B cell (primary cell): ENCODE results near the gene LHX5. TPM values are rescaled to one million over a fixed set of nuclear protein-coding genes. Genes with fewer than 3 reads are reported as not detected.

Experiments used
- ATAC-seq: fragments of 200-7000 bp; cut with Tn5 transposase; one replicate; pipeline ENCODE4 v1.10.0; 2021; ENCODE audit warnings: low read depth, mild to moderate bottlenecking, moderate number of reproducible peaks, moderate library complexity
- CTCF ChIA-PET: fragments of 350-600 bp; sonication (Branson Sonifier 250); formaldehyde crosslinking; loops from one replicate; lab custom pipeline; 2021; ENCODE audit warnings: antibody characterized with exemption, inconsistent platforms; lab: Charles Lee
- POLR2A ChIA-PET: fragments of 350-600 bp; sonication (Branson Sonifier 250); formaldehyde crosslinking; loops from one replicate; lab custom pipeline; 2021; ENCODE audit warnings: antibody characterized with exemption; lab: Charles Lee
- DNase-seq: peaks from one replicate; pipeline ENCODE4 v3.0.0; 2013
- H2AFZ ChIP-seq: 2 replicates; pipeline ENCODE4 v1.6.1; 2012; ENCODE audit warnings: mild to moderate bottlenecking, low read depth, low read length; ENCODE audit not compliant: insufficient read depth, poor library complexity, severe bottlenecking
- H3K27ac ChIP-seq, 2 donors: 1 replicate in 1 of 2; 2 replicates in 1 of 2; pipeline ENCODE4 v1.5.1; 2012 to 2013; ENCODE audit warnings: low read length in 2 of 2, mild to moderate bottlenecking in 2 of 2, moderate library complexity in 1 of 2
- H3K27me3 ChIP-seq, 4 experiments: fragments of 200-600 bp in 1 of 4; sonication (generic) in 1 of 4; replicated peaks in 1 of 4; 1 replicate in 2 of 4; 2 replicates in 2 of 4; pipeline versions ENCODE4 v1.6.1 to v1.7.0; 2013 to 2016; ENCODE audit warnings: low read length in 3 of 4, mild to moderate bottlenecking in 2 of 4, mixed read lengths in 1 of 4, moderate library complexity in 1 of 4; ENCODE audit not compliant: insufficient read depth in 4 of 4, control insufficient read depth in 3 of 4; ENCODE audit errors: control extremely low read depth in 1 of 4
- H3K36me3 ChIP-seq, 2 experiments: replicated peaks in 1 of 2; 1 replicate in 1 of 2; 2 replicates in 1 of 2; pipeline versions ENCODE4 v1.6.1 to v1.7.1; 2013; ENCODE audit warnings: low read length in 1 of 2; ENCODE audit not compliant: insufficient read depth in 2 of 2, control insufficient read depth in 1 of 2; ENCODE audit errors: control extremely low read depth in 1 of 2, extremely low read depth in 1 of 2
- H3K4me1 ChIP-seq, 2 donors: fragments of 200-600 bp in 1 of 2; sonication (generic) in 1 of 2; 1 replicate in 1 of 2; 2 replicates in 1 of 2; pipeline versions ENCODE4 v1.5.1 to v1.6.1; 2013 to 2017; ENCODE audit warnings: low read length in 2 of 2; ENCODE audit not compliant: control insufficient read depth in 2 of 2, insufficient read depth in 2 of 2
- H3K4me2 ChIP-seq: replicated peaks from 2 replicates; pipeline ENCODE3; 2012; ENCODE audit warnings: mild to moderate bottlenecking, low read depth, low read length; ENCODE audit not compliant: poor library complexity, severe bottlenecking
- H3K4me3 ChIP-seq, 5 experiments: fragments of 200-600 bp in 1 of 5; sonication (generic) in 1 of 5; 1 replicate in 3 of 5; 2 replicates in 2 of 5; pipeline versions ENCODE4 v1.5.1 to v1.7.0; 2011 to 2016; ENCODE audit warnings: low read length in 4 of 5, mild to moderate bottlenecking in 4 of 5, low read depth in 2 of 5, control low read depth in 1 of 5, moderate library complexity in 1 of 5; ENCODE audit not compliant: insufficient read depth in 1 of 5; ENCODE audit errors: control extremely low read depth in 1 of 5, extremely low read depth in 1 of 5
- H3K79me2 ChIP-seq: fragments of 200-600 bp; sonication (generic); one replicate; pipeline ENCODE4 v1.6.0; 2016; ENCODE audit warnings: low read length; ENCODE audit not compliant: control insufficient read depth, insufficient read depth
- H3K9ac ChIP-seq: fragments of 200-600 bp; sonication (generic); 2 replicates; pipeline ENCODE4 v1.6.1; 2017; ENCODE audit warnings: mild to moderate bottlenecking, low read length, moderate library complexity
- H3K9me3 ChIP-seq, 3 donors: one replicate each; pipeline versions ENCODE4 v1.6.1 to v1.7.1; 2013; ENCODE audit warnings: low read length in 2 of 3; ENCODE audit not compliant: control insufficient read depth in 2 of 3, insufficient read depth in 1 of 3; ENCODE audit errors: control extremely low read depth in 1 of 3
- H4K20me1 ChIP-seq: 2 replicates; pipeline ENCODE4 v1.6.0; 2012; ENCODE audit warnings: mild to moderate bottlenecking, low read length; ENCODE audit not compliant: insufficient read depth, control insufficient read depth, poor library complexity, severe bottlenecking
- H3K27ac Mint-ChIP-seq: one replicate; pipeline ENCODE4 v1.8.0; 2021; ENCODE audit warnings: mixed read lengths
- H3K27me3 Mint-ChIP-seq: one replicate; pipeline ENCODE4 v1.8.0; 2021; ENCODE audit warnings: mixed read lengths
- H3K4me1 Mint-ChIP-seq: one replicate; pipeline ENCODE4 v1.8.0; 2021; ENCODE audit warnings: mixed read lengths
- H3K4me3 Mint-ChIP-seq: one replicate; pipeline ENCODE4 v1.8.0; 2021; ENCODE audit warnings: mixed read lengths
- H3K9me3 Mint-ChIP-seq: one replicate; pipeline ENCODE4 v1.8.0; 2022; ENCODE audit warnings: mixed read lengths; ENCODE audit not compliant: insufficient read depth
- EZH2 ChIP-seq: IDR thresholded peaks from 2 replicates; pipeline ENCODE4 v1.6.1; 2012; ENCODE audit warnings: borderline replicate concordance, low read depth, mild to moderate bottlenecking, moderate library complexity, low read length; ENCODE audit not compliant: insufficient read depth, poor library complexity, severe bottlenecking
- WGBS: methylation state at CpG from one replicate; pipeline ENCODE4 v1.1.5; 2013; ENCODE audit warnings: missing lambda C conversion rate; ENCODE audit not compliant: insufficient coverage; 5-methylcytosine and 5-hydroxymethylcytosine counted together
- intact Hi-C: fragments of 100-400 bp; cut with micrococcal nuclease; formaldehyde crosslinking; loops from one replicate; pipeline ENCODE4 v1.10.0; 2022
- polyA plus RNA-seq: library from polyadenylated mRNA; depleted of rRNA; stranded (reverse); fragments of >200 nt; gene quantifications from 2 replicates; pipeline ENCODE4 v1.2.3, GENCODE V29; 2012
- total RNA-seq, 2 donors: library from RNA; stranded (reverse); fragments of 120-200 nt in 1 of 2; gene quantifications; 1 replicate in 1 of 2; 2 replicates in 1 of 2; pipeline versions ENCODE4 v1.2.3 to v1.2.4, GENCODE V29; 2013 to 2022
- TF ChIP-seq, protein P1 (sequence below): fragments of 200-600 bp; IDR thresholded peaks from one replicate; pipeline ENCODE4 v1.8.0; 2022; ENCODE audit warnings: antibody characterized with exemption, mild to moderate bottlenecking

The LHX5 gene
- total and polyA plus RNA-seq, 2 donors (not counting 1 experiment from before 2014, with no cell fraction given) = not detected

GRCh38 chr12:113500782-113501311 lies 29.2 kb upstream of the LHX5 start:
- no peaks in the 10 kb centered on the region for H3K9me3 Mint-ChIP-seq
- no peak for DNase-seq
- Histone ChIP-seq H3K79me2 (no peaks in the 10 kb centered on the region), H3K9me3 (peaks cover 0 to 3% (median 0%) of the 10 kb centered on the region in 3 donors), H3K27ac (no peak overlapping the region), H3K9ac (no peak overlapping the region), H3K4me2 (no peak overlapping the region), H4K20me1 (no peaks in the 10 kb centered on the region), H3K4me3 (no peak overlapping the region), H2AFZ (no peak overlapping the region), H3K27me3 (peaks cover 0 to 24% (median 13%) of the 10 kb centered on the region in 4 experiments), H3K36me3 (no peaks in the 10 kb centered on the region), H3K4me1 (no peaks in the 10 kb centered on the region)
- ChIA-PET CTCF (no interaction called here), POLR2A (no interaction called here)
- H3K27me3 Mint-ChIP-seq = peaks cover 43% of the 10 kb centered on the region
- intact Hi-C loops = no loop called here
- H3K4me1 Mint-ChIP-seq = peaks cover 3% of the 10 kb centered on the region
- WGBS = 11% methylated on average over 3 of the region's 9 CpGs
- ATAC-seq = no peak
- H3K27ac Mint-ChIP-seq = no peak overlapping the region
- TF ChIP-seq, protein P1, sequence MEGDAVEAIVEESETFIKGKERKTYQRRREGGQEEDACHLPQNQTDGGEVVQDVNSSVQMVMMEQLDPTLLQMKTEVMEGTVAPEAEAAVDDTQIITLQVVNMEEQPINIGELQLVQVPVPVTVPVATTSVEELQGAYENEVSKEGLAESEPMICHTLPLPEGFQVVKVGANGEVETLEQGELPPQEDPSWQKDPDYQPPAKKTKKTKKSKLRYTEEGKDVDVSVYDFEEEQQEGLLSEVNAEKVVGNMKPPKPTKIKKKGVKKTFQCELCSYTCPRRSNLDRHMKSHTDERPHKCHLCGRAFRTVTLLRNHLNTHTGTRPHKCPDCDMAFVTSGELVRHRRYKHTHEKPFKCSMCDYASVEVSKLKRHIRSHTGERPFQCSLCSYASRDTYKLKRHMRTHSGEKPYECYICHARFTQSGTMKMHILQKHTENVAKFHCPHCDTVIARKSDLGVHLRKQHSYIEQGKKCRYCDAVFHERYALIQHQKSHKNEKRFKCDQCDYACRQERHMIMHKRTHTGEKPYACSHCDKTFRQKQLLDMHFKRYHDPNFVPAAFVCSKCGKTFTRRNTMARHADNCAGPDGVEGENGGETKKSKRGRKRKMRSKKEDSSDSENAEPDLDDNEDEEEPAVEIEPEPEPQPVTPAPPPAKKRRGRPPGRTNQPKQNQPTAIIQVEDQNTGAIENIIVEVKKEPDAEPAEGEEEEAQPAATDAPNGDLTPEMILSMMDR = no peak
- TF ChIP-seq EZH2 = no peak
- no peak overlapping the region for H3K4me3 Mint-ChIP-seq

DNA sequence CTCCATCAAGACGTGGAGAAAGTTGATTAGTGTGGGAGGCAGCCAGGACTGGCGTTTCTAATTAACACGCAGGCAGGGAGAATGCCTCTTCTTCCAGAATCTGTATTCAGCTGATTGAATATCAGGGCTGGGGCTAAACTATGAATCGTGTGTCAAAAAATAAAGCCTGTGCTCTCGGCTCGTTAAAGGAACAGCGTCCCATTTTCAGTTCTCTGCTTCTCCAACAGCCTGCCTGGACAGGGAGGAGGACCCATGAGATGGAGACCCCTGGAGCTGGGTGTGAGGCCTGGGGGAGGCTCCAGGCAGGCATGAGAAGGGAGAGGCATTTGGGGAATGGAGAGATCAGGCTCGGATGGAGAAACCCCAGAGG lies 28.6 kb upstream of the LHX5 start:
- DNase-seq = no peak
- Histone ChIP-seq H3K9me3 (peaks cover 0 to 3% (median 0%) of the 10 kb centered on the region in 3 donors), H3K27ac (no peak overlapping the region), H3K27me3 (peaks cover 0 to 24% (median 13%) of the 10 kb centered on the region in 4 experiments), H2AFZ (no peak overlapping the region), H3K4me1 (no peaks in the 10 kb centered on the region), H4K20me1 (no peaks in the 10 kb centered on the region), H3K79me2 (no peaks in the 10 kb centered on the region), H3K9ac (no peak overlapping the region), H3K4me2 (no peak overlapping the region), H3K36me3 (no peaks in the 10 kb centered on the region), H3K4me3 (no peak overlapping the region)
- Mint-ChIP-seq H3K27me3 (peaks cover 39% of the 10 kb centered on the region), H3K4me1 (peaks cover 3% of the 10 kb centered on the region), H3K9me3 (no peaks in the 10 kb centered on the region), H3K27ac (no peak overlapping the region), H3K4me3 (no peak overlapping the region)
- ChIA-PET POLR2A (no interaction called here), CTCF (no interaction called here)
- intact Hi-C loops = no loop called here
- TF ChIP-seq, protein P1 = no peak
- no peak for TF ChIP-seq EZH2
- 32% methylated on average over 7 of the region's 8 CpGs for WGBS
- no peak for ATAC-seq
